H9 (cell line): ENCODE results near the gene PCDHB9. TPM values are rescaled to one million over a fixed set of nuclear protein-coding genes. Genes with fewer than 3 reads are reported as not detected.

Experiments used
- DNase-seq: peaks from one replicate; pipeline ENCODE4 v3.0.0-alpha.2; 2017
- H2AFZ ChIP-seq: one replicate; pipeline ENCODE4 v1.6.1; 2013; ENCODE audit warnings: mild to moderate bottlenecking, low read length, control low read depth, moderate library complexity
- H2AK5ac ChIP-seq: 2 replicates; pipeline ENCODE4 v1.6.1; 2013; ENCODE audit warnings: low read length, control low read depth, mixed read lengths; ENCODE audit not compliant: insufficient read length
- H2BK120ac ChIP-seq: one replicate; pipeline ENCODE4 v1.6.1; 2013; ENCODE audit warnings: low read depth, mild to moderate bottlenecking, low read length, control low read depth, inconsistent platforms; ENCODE audit not compliant: poor library complexity, severe bottlenecking
- H2BK12ac ChIP-seq: 2 replicates; pipeline ENCODE4 v1.6.1; 2013; ENCODE audit warnings: low read length, control low read depth, mixed read lengths, low read depth; ENCODE audit not compliant: insufficient read length
- H2BK15ac ChIP-seq: 2 replicates; pipeline ENCODE4 v1.6.1; 2013; ENCODE audit warnings: low read depth, low read length, control low read depth
- H2BK20ac ChIP-seq: one replicate; pipeline ENCODE4 v1.6.1; 2013; ENCODE audit warnings: low read depth, mild to moderate bottlenecking, low read length, control low read depth, inconsistent platforms; ENCODE audit not compliant: poor library complexity, severe bottlenecking
- H2BK5ac ChIP-seq: 2 replicates; pipeline ENCODE4 v1.6.1; 2013; ENCODE audit warnings: low read length, control low read depth, mixed read lengths; ENCODE audit not compliant: insufficient read length
- H3K14ac ChIP-seq: 2 replicates; pipeline ENCODE4 v1.6.1; 2013; ENCODE audit warnings: low read length, control low read depth; ENCODE audit not compliant: insufficient read depth
- H3K18ac ChIP-seq: 2 replicates; pipeline ENCODE4 v1.6.1; 2013; ENCODE audit warnings: low read depth, mild to moderate bottlenecking, mixed read lengths, low read length, control low read depth; ENCODE audit not compliant: insufficient read length
- H3K23ac ChIP-seq: 2 replicates; pipeline ENCODE4 v1.6.1; 2013; ENCODE audit warnings: low read length, control low read depth, mixed read lengths, low read depth; ENCODE audit not compliant: insufficient read length
- H3K23me2 ChIP-seq: 2 replicates; pipeline ENCODE4 v1.6.1; 2013; ENCODE audit warnings: low read depth, mild to moderate bottlenecking, mixed read lengths, low read length, control low read depth; ENCODE audit not compliant: insufficient read length, poor library complexity, severe bottlenecking
- H3K27ac ChIP-seq: 2 replicates; pipeline ENCODE4 v1.5.1; 2013; ENCODE audit warnings: low read length, control low read depth, mixed read lengths, low read depth; ENCODE audit not compliant: insufficient read length
- H3K27me3 ChIP-seq: 2 replicates; pipeline ENCODE4 v1.6.1; 2013; ENCODE audit warnings: low read length, control low read depth, inconsistent platforms; ENCODE audit not compliant: insufficient read depth
- H3K4ac ChIP-seq: 2 replicates; pipeline ENCODE4 v1.6.1; 2013; ENCODE audit warnings: low read depth, mild to moderate bottlenecking, control low read depth, inconsistent platforms, low read length, moderate library complexity
- H3K4me1 ChIP-seq: 2 replicates; pipeline ENCODE4 v1.6.1; 2013; ENCODE audit warnings: low read length, control low read depth, inconsistent platforms; ENCODE audit not compliant: insufficient read depth
- H3K4me2 ChIP-seq: 2 replicates; pipeline ENCODE4 v1.6.1; 2013; ENCODE audit warnings: low read length, control low read depth, mixed read lengths; ENCODE audit not compliant: insufficient read length, insufficient read depth
- H3K56ac ChIP-seq: 2 replicates; pipeline ENCODE4 v1.6.1; 2013; ENCODE audit warnings: low read depth, mild to moderate bottlenecking, mixed read lengths, low read length, control low read depth; ENCODE audit not compliant: insufficient read length
- H3K79me1 ChIP-seq: 2 replicates; pipeline ENCODE4 v1.6.1; 2013; ENCODE audit warnings: low read depth, mild to moderate bottlenecking, moderate library complexity, low read length, control low read depth, inconsistent platforms; ENCODE audit not compliant: insufficient read depth, poor library complexity, severe bottlenecking
- H3K79me2 ChIP-seq: 2 replicates; pipeline ENCODE4 v1.6.1; 2013; ENCODE audit warnings: low read length, control low read depth, inconsistent platforms; ENCODE audit not compliant: insufficient read depth
- H3K9ac ChIP-seq: 2 replicates; pipeline ENCODE4 v1.6.1; 2013; ENCODE audit warnings: low read length, control low read depth, mixed read lengths; ENCODE audit not compliant: insufficient read length; ENCODE audit errors: extremely low read depth
- H3K9me3 ChIP-seq: one replicate; pipeline ENCODE4 v1.6.1; 2013; ENCODE audit warnings: low read depth, low read length, inconsistent platforms; ENCODE audit not compliant: control insufficient read depth
- H3T11ph ChIP-seq: one replicate; pipeline ENCODE4 v1.6.1; 2013; ENCODE audit warnings: mild to moderate bottlenecking, low read length, control low read depth, inconsistent platforms
- H4K20me1 ChIP-seq: one replicate; pipeline ENCODE4 v1.6.1; 2013; ENCODE audit not compliant: control insufficient read depth, insufficient read length, insufficient read depth
- H4K5ac ChIP-seq: 2 replicates; pipeline ENCODE4 v1.6.1; 2013; ENCODE audit warnings: low read depth, mild to moderate bottlenecking, mixed read lengths, low read length, control low read depth; ENCODE audit not compliant: insufficient read length
- H4K8ac ChIP-seq: replicated peaks from 2 replicates; pipeline ENCODE4 v1.6.1; 2013; ENCODE audit warnings: low read length, control low read depth, mixed read lengths, low read depth; ENCODE audit not compliant: insufficient read length
- H4K91ac ChIP-seq: 2 replicates; pipeline ENCODE4 v1.6.1; 2013; ENCODE audit warnings: low read depth, mild to moderate bottlenecking, moderate library complexity, mixed read lengths, low read length, control low read depth; ENCODE audit not compliant: insufficient read length
- H3K27ac Mint-ChIP-seq, 3 experiments: 2 replicates in 2 of 3; 3 replicates in 1 of 3; pipeline ENCODE4 v1.8.0; 2020 to 2021; ENCODE audit warnings: mixed read lengths in 3 of 3, mild to moderate bottlenecking in 1 of 3, moderate library complexity in 1 of 3
- H3K27me3 Mint-ChIP-seq: 2 replicates; pipeline ENCODE4 v1.8.0; 2021; ENCODE audit warnings: low read depth, mild to moderate bottlenecking, moderate library complexity, mixed read lengths
- H3K36me3 Mint-ChIP-seq, 3 experiments: 2 replicates in 2 of 3; 3 replicates in 1 of 3; pipeline ENCODE4 v1.8.0; 2020 to 2021; ENCODE audit warnings: low read depth in 3 of 3, mixed read lengths in 3 of 3; ENCODE audit not compliant: insufficient read depth in 1 of 3
- H3K4me1 Mint-ChIP-seq, 2 experiments: 2 replicates each; pipeline ENCODE4 v1.8.0; 2020; ENCODE audit warnings: mixed read lengths in 2 of 2
- H3K4me3 Mint-ChIP-seq, 2 experiments: 2 replicates in 1 of 2; 3 replicates in 1 of 2; pipeline ENCODE4 v1.8.0; 2020 to 2021; ENCODE audit warnings: mild to moderate bottlenecking in 2 of 2, mixed read lengths in 2 of 2, moderate library complexity in 1 of 2
- H3K9me3 Mint-ChIP-seq, 2 experiments: 2 replicates in 1 of 2; 3 replicates in 1 of 2; pipeline ENCODE4 v1.8.0; 2020; ENCODE audit warnings: mild to moderate bottlenecking in 2 of 2, mixed read lengths in 2 of 2, moderate library complexity in 1 of 2
- WGBS: extraction: QIAGEN DNeasy Blood & Tissue Kit; methylation state at CpG from one replicate; pipeline ENCODE4 v1.1.7; 2013; ENCODE audit warnings: missing lambda C conversion rate, low lambda C conversion rate, mixed read lengths; ENCODE audit not compliant: insufficient read length; ENCODE audit errors: extremely low coverage; 5-methylcytosine and 5-hydroxymethylcytosine counted together
- total RNA-seq: library from RNA; stranded (reverse); gene quantifications from 2 replicates; pipeline ENCODE4 v1.2.1, GENCODE V29; 2021
- TF ChIP-seq, protein P1 (sequence below): fragments of 200-600 bp; sonication (generic); conservative IDR thresholded peaks from 3 replicates; pipeline ENCODE4 v1.8.0; 2021; ENCODE audit warnings: antibody characterized with exemption, mild to moderate bottlenecking

PCDHB9 gene
- total RNA-seq, 1 experiment from 2014 or later = 2.6 TPM

DNA sequence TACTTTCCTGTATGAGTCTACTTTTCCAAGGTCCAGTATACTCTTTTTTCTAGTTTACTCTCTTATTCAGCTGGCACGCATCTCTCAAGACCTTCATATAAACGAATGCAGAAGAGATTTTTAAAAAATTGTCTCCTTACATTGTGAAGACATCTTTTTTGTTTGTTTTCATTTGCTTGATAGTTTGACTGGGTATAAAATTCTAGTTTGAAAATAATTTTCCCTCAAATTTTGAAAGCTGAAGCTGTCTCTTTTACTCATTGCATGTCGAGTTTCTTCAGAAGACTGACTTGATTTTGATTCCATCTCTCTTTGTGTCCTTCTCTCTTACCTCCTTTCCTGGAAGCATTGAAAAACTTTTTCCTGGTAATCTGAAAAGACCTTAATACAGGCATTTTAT is 9.4 kb downstream of the PCDHB9 start:
- Histone ChIP-seq H2AFZ (no peak overlapping the region), H3K27me3 (no peaks in the 10 kb centered on the region), H3K27ac (no peak overlapping the region), H3K4ac (no peak overlapping the region), H3K23me2 (no peaks in the 10 kb centered on the region), H2BK15ac (no peak overlapping the region), H4K8ac (no peak overlapping the region), H3K14ac (no peak overlapping the region), H2AK5ac (no peak overlapping the region), H3K18ac (no peak overlapping the region), H3K9ac (no peak overlapping the region), H4K20me1 (no peaks in the 10 kb centered on the region), H3T11ph (no peak overlapping the region), H2BK120ac (no peak overlapping the region), H3K4me2 (no peak overlapping the region), H2BK20ac (no peak overlapping the region), H3K56ac (no peak overlapping the region), H3K23ac (no peak overlapping the region), H3K4me1 (no peaks in the 10 kb centered on the region), H3K9me3 (no peaks in the 10 kb centered on the region), H2BK5ac (no peak overlapping the region), H2BK12ac (no peak overlapping the region), H3K79me1 (no peaks in the 10 kb centered on the region), H3K79me2 (no peaks in the 10 kb centered on the region), H4K91ac (no peak overlapping the region), H4K5ac (no peak overlapping the region)
- H3K27ac Mint-ChIP-seq = no peak overlapping the region
- peaks cover 8 to 30% (median 9%) of the 10 kb centered on the region in 3 experiments; a peak in 6 of 7 replicates for H3K36me3 Mint-ChIP-seq
- peaks cover 35 to 38% of the 10 kb centered on the region in 2 experiments for H3K9me3 Mint-ChIP-seq
- no CpG with 5 or more reads among the region's 3 CpGs for WGBS
- peaks cover 4 to 11% of the 10 kb centered on the region in 2 experiments for H3K4me1 Mint-ChIP-seq
- no peaks in the 10 kb centered on the region; the same call in 1 of the 2 replicates for H3K27me3 Mint-ChIP-seq
- DNase-seq = no peak
- no peak overlapping the region for H3K4me3 Mint-ChIP-seq
- TF ChIP-seq, protein P1, sequence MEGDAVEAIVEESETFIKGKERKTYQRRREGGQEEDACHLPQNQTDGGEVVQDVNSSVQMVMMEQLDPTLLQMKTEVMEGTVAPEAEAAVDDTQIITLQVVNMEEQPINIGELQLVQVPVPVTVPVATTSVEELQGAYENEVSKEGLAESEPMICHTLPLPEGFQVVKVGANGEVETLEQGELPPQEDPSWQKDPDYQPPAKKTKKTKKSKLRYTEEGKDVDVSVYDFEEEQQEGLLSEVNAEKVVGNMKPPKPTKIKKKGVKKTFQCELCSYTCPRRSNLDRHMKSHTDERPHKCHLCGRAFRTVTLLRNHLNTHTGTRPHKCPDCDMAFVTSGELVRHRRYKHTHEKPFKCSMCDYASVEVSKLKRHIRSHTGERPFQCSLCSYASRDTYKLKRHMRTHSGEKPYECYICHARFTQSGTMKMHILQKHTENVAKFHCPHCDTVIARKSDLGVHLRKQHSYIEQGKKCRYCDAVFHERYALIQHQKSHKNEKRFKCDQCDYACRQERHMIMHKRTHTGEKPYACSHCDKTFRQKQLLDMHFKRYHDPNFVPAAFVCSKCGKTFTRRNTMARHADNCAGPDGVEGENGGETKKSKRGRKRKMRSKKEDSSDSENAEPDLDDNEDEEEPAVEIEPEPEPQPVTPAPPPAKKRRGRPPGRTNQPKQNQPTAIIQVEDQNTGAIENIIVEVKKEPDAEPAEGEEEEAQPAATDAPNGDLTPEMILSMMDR = no peak
